NCI-H1092 (cell line): ENCODE results near the gene TIMM44.
A peak's percentile ranks its signal among the peaks of the same experiment; 100 is the strongest.
"Not testable (repeated sequence)": the region's sequence is repeated elsewhere in the genome, so short reads cannot be mapped to it uniquely, and the experiment has no call there.

Experiments used
- DNase-seq: peaks from one replicate; lab custom pipeline; 2025; lab: John Stamatoyannopoulos, UW

The TIMM44 gene

GRCh38 chr19:7925171-7925851, 18.2 kb downstream of the TIMM44 start:
- DNase-seq, result peak; percentile 78

- DNase-seq, result no peak
These were observed 18.8 kb downstream of the TIMM44 start for GRCh38 chr19:7924651-7925170.

DNA sequence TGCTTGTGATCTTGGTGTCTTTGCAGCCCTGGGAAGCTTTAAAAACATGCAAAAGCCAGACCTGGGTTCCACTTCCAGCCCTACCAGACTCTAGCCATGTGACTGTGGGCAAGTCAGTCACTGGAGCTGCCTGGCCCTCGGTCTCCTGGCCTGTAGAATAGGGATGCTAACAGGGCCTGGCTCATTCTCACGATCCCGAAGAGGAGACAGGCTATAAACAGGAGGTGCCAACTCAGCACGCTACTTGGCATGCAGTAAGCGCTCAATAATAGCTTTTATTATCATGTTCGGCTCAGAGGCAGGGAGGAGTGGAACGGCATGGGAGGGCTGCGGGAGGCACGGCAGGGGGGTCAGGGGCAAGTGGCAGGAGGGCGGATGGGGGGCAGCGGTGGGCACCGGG, 19.2 kb downstream of the TIMM44 start:
- no peak for DNase-seq

DNA sequence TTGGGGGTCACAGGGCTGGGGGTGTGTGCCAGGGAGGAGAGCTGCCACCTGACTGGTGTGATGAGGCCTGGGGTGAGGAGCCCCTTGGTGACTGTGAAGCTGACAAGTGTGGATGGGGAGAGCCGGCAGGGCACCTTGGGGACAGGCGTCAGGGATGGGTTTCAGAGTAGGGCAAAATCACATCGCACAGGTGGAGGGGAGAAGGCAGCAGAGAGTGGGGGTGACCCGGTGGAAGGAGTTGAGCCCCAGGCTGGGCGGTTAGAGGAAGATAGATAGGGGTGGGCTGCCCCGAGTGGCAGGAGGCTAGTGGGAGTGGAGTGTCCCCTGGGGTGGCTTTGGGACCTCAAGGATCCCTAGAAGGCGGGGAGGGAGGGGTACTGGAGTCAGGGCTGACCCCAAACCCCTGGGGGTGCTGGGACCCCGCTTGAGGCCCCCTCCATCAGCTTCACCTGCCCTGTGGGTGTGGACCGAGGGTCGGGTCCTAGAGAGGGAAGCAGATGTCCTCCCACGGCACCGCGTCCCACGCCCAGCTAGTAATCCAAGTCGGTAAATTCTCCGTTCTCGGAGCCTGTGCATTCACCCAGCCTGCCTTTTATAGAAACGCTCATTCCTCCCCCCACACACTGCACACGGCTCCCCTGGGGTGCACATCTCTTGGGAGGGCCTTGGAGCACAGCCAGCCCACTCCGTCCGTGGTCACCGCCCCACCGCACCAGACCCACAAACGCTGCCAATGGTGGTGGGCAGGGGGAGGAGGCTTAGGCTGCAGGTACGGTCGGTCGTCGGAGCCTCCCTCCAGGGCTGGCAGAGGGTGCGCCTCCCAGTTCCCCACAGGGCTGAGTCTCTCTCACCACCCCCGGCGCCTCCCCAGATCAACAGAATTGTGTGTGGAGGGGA, 19.9 kb downstream of the TIMM44 start:
- no peak for DNase-seq

GRCh38 chr19:7922836-7923195, 20.6 kb downstream of the TIMM44 start:
- no peak for DNase-seq

DNA sequence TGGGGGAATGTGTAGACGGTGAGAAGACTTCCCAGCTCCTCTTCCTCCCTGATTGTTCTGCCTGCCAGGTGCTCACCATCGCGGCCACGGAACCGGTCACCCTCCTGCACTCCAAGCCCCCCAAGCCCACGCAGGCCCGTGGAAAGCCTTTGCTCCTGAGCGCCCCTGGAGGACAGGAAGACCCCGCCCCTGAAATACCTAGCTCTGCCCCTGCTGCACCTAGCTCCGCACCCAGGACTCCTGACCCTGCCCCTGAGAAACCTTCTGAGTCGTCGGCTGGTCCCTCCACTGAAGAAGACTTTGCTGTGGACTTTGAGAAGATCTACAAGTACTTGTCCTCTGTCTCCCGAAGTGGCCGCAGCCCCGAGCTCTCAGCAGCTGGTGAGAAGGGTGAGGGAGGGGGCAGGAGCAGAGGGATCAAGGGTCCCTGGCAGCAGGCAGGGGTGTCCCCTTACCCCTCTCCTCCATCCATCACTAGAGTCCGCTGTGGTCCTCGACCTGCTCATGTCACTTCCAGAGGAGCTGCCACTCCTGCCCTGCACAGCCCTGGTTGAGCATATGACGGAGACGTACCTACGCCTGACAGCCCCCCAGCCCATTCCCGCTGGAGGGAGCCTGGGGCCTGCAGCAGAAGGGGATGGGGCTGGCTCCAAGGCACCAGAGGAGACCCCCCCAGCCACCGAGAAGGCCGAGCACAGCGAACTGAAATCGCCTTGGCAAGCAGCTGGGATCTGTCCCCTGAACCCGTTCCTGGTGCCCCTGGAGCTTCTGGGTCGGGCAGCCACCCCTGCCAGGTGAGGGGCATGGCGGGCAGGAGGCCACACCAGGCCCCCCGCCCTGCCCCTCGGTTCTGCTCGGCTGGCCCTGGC, 21.3 kb downstream of the TIMM44 start:
- DNase-seq, result no peak

- no peak for DNase-seq
These were observed 22.0 kb downstream of the TIMM44 start for GRCh38 chr19:7921302-7921966.

- peak; percentile 93 for DNase-seq
These were observed 22.8 kb downstream of the TIMM44 start for GRCh38 chr19:7920519-7921301.

- DNase-seq, result peak; percentile 90
These were observed 23.6 kb downstream of the TIMM44 start, which contains the start of gene SNAPC2 for GRCh38 chr19:7919610-7920518. Gene SNAPC2 (plus strand): TSS chr19:7920338. CDS start chr19:7920367, 29 bp downstream.

DNA sequence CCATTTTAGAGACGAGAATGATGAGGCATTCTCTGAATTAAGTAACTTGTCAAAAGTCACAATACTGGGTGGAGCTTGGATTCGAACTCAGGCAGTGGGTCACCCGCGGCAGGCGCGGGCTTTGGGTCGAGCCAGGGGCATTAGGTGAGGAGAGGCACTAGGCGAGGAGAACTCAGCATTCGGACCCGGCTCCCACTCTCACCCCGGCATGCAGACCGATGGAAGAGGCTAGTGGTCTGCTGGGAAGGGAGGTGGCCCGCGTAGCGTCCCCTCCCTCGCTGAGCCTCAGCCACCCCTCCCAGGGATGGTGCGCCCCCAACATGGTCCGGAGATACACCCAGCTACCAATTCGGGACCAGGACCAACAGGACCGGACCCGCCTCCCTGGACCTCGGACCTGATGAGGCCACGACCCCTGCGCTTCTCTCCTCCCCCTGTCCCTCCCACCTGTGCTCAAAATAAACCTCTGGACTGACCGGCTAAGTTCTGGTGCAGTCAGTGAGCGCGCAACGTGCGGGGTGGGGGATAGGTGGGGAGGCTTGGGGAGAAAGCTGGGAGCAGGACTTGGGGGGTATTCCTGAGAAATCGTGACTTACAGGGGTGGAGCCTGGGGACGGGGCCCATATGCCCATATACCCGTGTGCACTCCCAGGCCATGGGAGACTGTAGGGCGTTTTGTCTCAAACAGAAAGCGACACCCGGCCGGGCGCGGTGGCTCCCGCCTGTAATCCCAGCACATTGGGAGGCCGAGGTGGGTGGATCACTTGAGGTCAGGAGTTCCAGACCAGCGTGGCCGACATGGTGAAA, 24.6 kb downstream of the TIMM44 start:
- DNase-seq, result no peak

DNA sequence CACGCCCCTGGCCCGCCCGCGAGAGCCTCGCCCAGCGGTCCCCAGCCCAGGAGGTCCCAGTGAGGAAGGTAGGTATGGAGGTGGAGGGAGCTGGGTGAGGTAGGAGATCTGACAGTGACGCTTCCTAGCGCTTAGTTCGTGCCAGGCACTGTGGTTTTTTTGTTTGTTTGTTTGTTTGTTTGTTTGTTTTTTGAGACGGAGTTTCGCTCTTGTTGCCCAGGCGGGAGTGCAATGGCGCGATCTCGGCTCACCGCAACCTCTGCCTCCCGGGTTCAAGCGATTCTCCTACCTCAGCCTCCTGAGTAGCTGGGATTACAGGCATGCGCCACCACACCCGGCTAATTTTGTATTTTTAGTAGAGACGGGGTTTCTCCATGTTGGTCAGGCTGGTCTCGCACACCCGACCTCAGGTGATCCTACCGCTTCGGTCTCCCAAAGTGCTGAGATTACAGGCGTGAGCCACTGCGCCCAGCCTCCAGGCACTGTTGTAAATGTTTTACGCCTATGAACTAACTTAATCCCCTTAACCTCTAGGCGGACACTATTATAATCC, 25.3 kb downstream of the TIMM44 start:
- not testable (repeated sequence) for DNase-seq

DNA sequence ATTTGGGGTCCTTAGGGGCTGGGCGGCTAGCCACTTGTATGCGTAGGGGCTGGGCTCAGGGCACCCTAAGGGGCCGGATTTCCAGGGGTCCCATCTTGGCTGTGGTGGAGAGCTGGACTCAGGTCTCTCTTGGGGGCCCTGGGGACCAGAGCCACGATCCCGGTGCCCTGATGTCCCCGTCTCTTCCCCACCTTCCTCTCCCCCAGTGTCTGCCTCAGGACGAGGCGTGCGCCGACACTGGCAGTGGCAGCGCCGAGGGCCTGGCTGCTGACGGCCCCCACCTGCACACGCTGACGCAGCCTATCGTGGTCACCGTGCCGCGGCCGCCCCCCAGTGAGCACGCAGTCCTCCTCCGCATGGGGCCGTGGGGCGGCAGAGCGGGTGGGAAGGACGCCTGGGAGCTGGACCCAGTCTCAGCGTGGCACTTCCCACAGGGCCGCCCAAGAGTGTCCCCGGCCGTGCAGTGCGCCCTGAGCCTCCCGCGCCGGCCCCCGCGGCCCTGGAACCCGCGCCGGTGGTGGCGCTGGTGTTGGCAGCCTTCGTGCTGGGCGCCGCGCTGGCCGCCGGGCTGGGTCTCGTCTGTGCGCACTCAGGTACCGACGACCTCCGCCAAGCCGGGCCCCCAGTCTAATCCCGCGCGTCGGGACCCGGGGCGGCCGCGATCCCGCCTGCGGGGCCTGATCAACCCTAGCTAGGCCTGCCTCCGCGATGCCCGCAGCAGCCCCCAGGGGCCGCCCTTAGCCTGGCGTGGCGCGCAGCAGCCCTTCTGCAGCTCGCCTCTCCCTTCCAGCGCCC, 26.0 kb downstream of the TIMM44 start:
- peak; percentile 30 for DNase-seq

DNA sequence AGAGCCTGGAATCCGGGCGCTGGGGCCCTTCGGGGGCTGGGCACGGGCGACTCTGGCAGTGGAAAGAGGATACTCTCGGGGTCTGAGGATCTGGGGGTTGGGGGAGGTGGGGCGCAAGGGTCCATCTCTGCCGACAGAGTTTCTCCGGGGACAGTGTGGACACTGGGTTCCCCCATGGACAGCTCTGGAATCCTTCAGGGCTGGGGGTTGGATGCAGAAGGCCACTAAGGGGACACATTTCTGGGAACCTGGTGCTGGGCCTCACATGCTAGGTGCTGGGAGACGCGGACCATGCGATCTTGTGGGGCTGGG, 26.6 kb downstream of the TIMM44 start:
- DNase-seq, result no peak

DNA sequence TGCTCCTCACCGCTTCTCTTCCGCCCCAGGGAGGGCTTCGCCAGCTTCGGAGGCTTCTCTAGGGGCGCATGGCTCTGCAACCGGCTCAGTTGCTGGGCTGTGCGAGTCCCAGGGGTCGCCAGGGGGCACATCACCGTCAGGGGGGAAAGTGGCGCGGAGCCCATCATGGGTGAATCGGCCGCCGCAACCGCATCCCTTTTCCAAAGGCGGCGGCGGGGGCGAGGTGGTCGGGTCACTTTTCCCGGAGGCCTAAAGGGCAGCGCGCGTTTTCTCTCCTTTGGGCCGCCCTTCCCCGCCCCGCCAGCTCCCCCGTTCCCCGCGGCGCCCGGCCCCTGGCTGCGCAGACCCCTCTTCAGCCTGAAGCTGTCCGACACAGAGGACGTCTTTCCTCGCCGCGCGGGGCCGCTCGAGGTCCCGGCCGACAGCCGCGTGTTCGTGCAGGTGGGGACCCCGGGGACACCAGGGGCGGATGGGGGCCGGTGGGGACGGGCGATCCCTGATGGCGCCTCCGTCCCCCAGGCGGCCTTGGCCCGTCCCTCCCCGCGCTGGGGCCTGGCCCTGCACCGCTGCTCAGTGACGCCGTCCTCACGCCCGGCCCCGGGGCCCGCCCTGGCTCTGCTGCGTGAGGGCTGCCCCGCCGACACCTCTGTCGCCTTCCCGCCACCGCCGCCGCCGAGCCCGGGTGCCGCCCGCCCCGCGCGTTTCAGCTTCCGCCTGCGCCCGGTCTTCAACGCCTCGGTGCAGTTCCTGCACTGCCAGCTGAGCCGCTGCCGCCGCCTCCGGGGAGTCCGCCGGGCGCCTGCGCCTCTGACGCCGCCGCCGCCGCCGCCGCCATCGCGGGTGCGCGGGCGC, 27.1 kb downstream of the TIMM44 start:
- no peak for DNase-seq

GRCh38 chr19:7915250-7916102, 28.0 kb downstream of the TIMM44 start:
- DNase-seq, result no peak

GRCh38 chr19:7914598-7915045, 28.8 kb downstream of the TIMM44 start, which contains the start of gene TGFBR3L:
Gene TGFBR3L (plus strand): TSS chr19:7914830.
- DNase-seq, result no peak
